Activated CD4-positive, CD25-positive, alpha-beta regulatory T cell (primary cell): ENCODE results near the gene SLC2A2.
"Not testable (repeated sequence)": the region's sequence is repeated elsewhere in the genome, so short reads cannot be mapped to it uniquely, and the experiment has no call there.

Experiments used
- DNase-seq, 4 experiments: peaks; one replicate each; lab custom pipeline; 2025; lab: John Stamatoyannopoulos, UW

SLC2A2 gene

GRCh38 chr3:170988378-170988777, 38.1 kb downstream of the SLC2A2 start:
- no peak for DNase-seq

GRCh38 chr3:170985304-170985703, 41.2 kb downstream of the SLC2A2 start:
- DNase-seq = no peak

- DNase-seq = no peak
Measured at GRCh38 chr3:170982733-170983132, 43.8 kb downstream of the SLC2A2 start.

GRCh38 chr3:170980399-170980798, 46.1 kb downstream of the SLC2A2 start:
- DNase-seq = no peak

GRCh38 chr3:170977949-170978745, 48.4 kb downstream of the SLC2A2 start:
- DNase-seq = no peak

GRCh38 chr3:170976190-170976519, 50.4 kb downstream of the SLC2A2 start:
- no peak for DNase-seq

GRCh38 chr3:170975283-170976189, 51.0 kb downstream of the SLC2A2 start:
- no peak for DNase-seq

- DNase-seq = no peak
Measured at GRCh38 chr3:170974872-170975271, 51.6 kb downstream of the SLC2A2 start.

- DNase-seq = not testable (repeated sequence)
Measured at GRCh38 chr3:170972917-170973316, 53.6 kb downstream of the SLC2A2 start.

- DNase-seq = no peak
Measured at GRCh38 chr3:170967126-170967525, 59.4 kb downstream of the SLC2A2 start.

- no peak for DNase-seq
Measured at GRCh38 chr3:170966495-170966894, 60.0 kb downstream of the SLC2A2 start.

- no peak for DNase-seq
Measured at GRCh38 chr3:170962411-170962810, 64.1 kb downstream of the SLC2A2 start.

- no peak for DNase-seq
Measured at GRCh38 chr3:170961616-170962400, 64.7 kb downstream of the SLC2A2 start.

GRCh38 chr3:170959457-170959856, 67.1 kb downstream of the SLC2A2 start:
- no peak for DNase-seq

GRCh38 chr3:170956647-170957046, 69.9 kb downstream of the SLC2A2 start:
- DNase-seq = no peak

- no peak for DNase-seq
Measured at GRCh38 chr3:170953736-170954135, 72.8 kb downstream of the SLC2A2 start.

- no peak for DNase-seq
Measured at GRCh38 chr3:170953229-170953628, 73.3 kb downstream of the SLC2A2 start.

- no peak for DNase-seq
Measured at GRCh38 chr3:170949211-170949610, 77.3 kb downstream of the SLC2A2 start.

- no peak for DNase-seq
Measured at GRCh38 chr3:170947018-170947769, 79.3 kb downstream of the SLC2A2 start.
